Glutamatergic neuron (in vitro differentiated cells): ENCODE data around the gene TANK. TPM values are rescaled to one million over a fixed set of nuclear protein-coding genes. Genes with fewer than 3 reads are reported as not detected.

Experiments used
- DNase-seq: peaks from one replicate; pipeline ENCODE4 v3.0.0; 2022
- H3K27ac Mint-ChIP-seq: one replicate; pipeline ENCODE4 v1.8.0; 2020; ENCODE audit warnings: mild to moderate bottlenecking, mixed read lengths, inconsistent platforms; ENCODE audit not compliant: unreplicated experiment
- H3K27me3 Mint-ChIP-seq: one replicate; pipeline ENCODE4 v1.8.0; 2020; ENCODE audit warnings: mild to moderate bottlenecking, moderate library complexity, mixed read lengths, inconsistent platforms; ENCODE audit not compliant: unreplicated experiment
- H3K36me3 Mint-ChIP-seq: one replicate; pipeline ENCODE4 v1.8.0; 2020; ENCODE audit warnings: mild to moderate bottlenecking, mixed read lengths, inconsistent platforms; ENCODE audit not compliant: unreplicated experiment
- H3K4me1 Mint-ChIP-seq: one replicate; pipeline ENCODE4 v1.8.0; 2020; ENCODE audit warnings: mild to moderate bottlenecking, low read depth, mixed read lengths, inconsistent platforms; ENCODE audit not compliant: unreplicated experiment
- H3K4me3 Mint-ChIP-seq: one replicate; pipeline ENCODE4 v1.8.0; 2020; ENCODE audit warnings: mild to moderate bottlenecking, mixed read lengths, inconsistent platforms; ENCODE audit not compliant: unreplicated experiment
- H3K9me3 Mint-ChIP-seq: one replicate; pipeline ENCODE4 v1.8.0; 2020; ENCODE audit warnings: mild to moderate bottlenecking, moderate library complexity, mixed read lengths, inconsistent platforms; ENCODE audit not compliant: unreplicated experiment
- CTCF ChIP-seq: fragments of 200-600 bp; sonication (generic); IDR thresholded peaks from one replicate; pipeline ENCODE4 v1.5.0; 2021; ENCODE audit not compliant: partially characterized antibody, unreplicated experiment
- total RNA-seq: library from RNA; stranded (reverse); fragmentation: NEBNext Ultra II Directional; extraction: Animal tissue kit (Norgen Biotek cat#: 25700); gene quantifications from one replicate; pipeline ENCODE4 v1.2.1, GENCODE V29; 2021; ENCODE audit not compliant: unreplicated experiment

Gene TANK
- total RNA-seq, 1 donor from 2014 or later = 45.9 TPM

- TF ChIP-seq CTCF = no peak
- peaks cover 3% of the 10 kb centered on the region for H3K9me3 Mint-ChIP-seq
- H3K4me1 Mint-ChIP-seq = peaks cover 3% of the 10 kb centered on the region
- no peaks in the 10 kb centered on the region for H3K36me3 Mint-ChIP-seq
- no peaks in the 10 kb centered on the region for H3K27me3 Mint-ChIP-seq
- no peak overlapping the region for H3K27ac Mint-ChIP-seq
- no peak for DNase-seq
- no peak overlapping the region for H3K4me3 Mint-ChIP-seq
Observed at GRCh38 chr2:161138429-161138828, 21.8 kb upstream of the TANK start.

- no peak for TF ChIP-seq CTCF
- peaks cover 3% of the 10 kb centered on the region for H3K4me1 Mint-ChIP-seq
- DNase-seq = no peak
- H3K36me3 Mint-ChIP-seq = peaks cover 9% of the 10 kb centered on the region
- H3K27me3 Mint-ChIP-seq = no peaks in the 10 kb centered on the region
- H3K4me3 Mint-ChIP-seq = no peak overlapping the region
- no peak overlapping the region for H3K27ac Mint-ChIP-seq
- peaks cover 3% of the 10 kb centered on the region for H3K9me3 Mint-ChIP-seq
Observed at GRCh38 chr2:161139098-161139987, 20.9 kb upstream of the TANK start.

GRCh38 chr2:161141033-161141432 is 19.2 kb upstream of the TANK start:
- Mint-ChIP-seq H3K4me1 (no peaks in the 10 kb centered on the region), H3K27ac (no peak overlapping the region), H3K36me3 (peaks cover 11% of the 10 kb centered on the region), H3K27me3 (no peaks in the 10 kb centered on the region), H3K4me3 (no peak overlapping the region), H3K9me3 (peaks cover 3% of the 10 kb centered on the region)
- DNase-seq = no peak
- no peak for TF ChIP-seq CTCF

- no peaks in the 10 kb centered on the region for H3K27me3 Mint-ChIP-seq
- no peak for TF ChIP-seq CTCF
- DNase-seq = no peak
- no peak overlapping the region for H3K4me3 Mint-ChIP-seq
- peaks cover 10% of the 10 kb centered on the region for H3K9me3 Mint-ChIP-seq
- no peak overlapping the region for H3K27ac Mint-ChIP-seq
- no peaks in the 10 kb centered on the region for H3K4me1 Mint-ChIP-seq
- H3K36me3 Mint-ChIP-seq = peaks cover 40% of the 10 kb centered on the region
Observed at GRCh38 chr2:161146209-161146775, 13.9 kb upstream of the TANK start.

GRCh38 chr2:161146996-161147395 is 13.2 kb upstream of the TANK start:
- Mint-ChIP-seq H3K4me3 (no peak overlapping the region), H3K27me3 (no peaks in the 10 kb centered on the region), H3K36me3 (peaks cover 43% of the 10 kb centered on the region), H3K27ac (no peak overlapping the region), H3K4me1 (no peaks in the 10 kb centered on the region), H3K9me3 (peaks cover 10% of the 10 kb centered on the region)
- no peak for DNase-seq
- TF ChIP-seq CTCF = no peak
